ENCODE results near the gene ITGB5.

DNA sequence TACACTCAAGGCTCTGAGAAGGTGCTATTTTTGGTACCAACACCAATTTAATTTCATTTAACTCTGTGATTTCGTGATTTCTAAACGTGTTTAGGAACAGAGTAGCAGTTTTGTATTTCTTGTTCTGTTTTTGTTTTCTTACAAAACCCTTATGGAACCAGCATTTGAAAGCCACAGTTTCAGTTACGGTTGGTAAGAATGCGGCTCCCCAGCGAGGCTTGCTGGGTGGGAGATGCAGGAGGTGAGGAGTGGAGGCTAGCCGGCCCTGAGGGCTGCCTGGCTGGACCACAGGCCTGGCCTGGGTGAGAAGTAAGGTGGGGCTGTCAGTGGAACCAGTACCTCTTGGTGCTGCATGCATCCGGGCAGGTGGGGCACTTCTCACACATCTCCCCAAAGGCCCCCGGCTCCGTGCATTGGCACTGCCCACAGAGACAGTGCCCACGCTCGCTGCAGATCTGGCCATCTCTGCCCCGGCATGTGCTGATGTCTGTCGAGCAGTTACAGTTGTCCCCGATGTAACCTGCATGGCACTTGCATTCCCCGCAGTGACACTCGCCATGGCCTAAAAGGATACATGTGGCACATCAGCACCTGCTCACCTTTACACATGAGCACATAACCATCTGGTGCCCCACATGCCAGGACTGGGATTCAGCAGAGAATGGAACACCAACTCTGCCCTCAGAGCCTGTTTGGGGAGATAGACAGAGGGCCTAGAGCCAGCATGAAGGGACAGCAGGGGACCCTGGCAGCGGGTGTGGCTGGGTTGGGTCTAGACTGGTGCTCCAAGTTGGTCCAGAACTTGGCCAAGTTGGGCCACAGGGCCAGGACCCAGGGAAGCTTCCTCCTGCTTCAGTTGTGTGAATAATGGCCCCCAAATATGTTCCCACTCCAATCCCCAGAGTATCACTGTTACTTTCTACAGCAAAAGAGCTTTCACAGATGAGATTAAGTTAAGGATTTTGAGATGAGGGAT, 113.5 kb downstream of the ITGB5 start:
- TF ChIP-seq, protein P1, sequence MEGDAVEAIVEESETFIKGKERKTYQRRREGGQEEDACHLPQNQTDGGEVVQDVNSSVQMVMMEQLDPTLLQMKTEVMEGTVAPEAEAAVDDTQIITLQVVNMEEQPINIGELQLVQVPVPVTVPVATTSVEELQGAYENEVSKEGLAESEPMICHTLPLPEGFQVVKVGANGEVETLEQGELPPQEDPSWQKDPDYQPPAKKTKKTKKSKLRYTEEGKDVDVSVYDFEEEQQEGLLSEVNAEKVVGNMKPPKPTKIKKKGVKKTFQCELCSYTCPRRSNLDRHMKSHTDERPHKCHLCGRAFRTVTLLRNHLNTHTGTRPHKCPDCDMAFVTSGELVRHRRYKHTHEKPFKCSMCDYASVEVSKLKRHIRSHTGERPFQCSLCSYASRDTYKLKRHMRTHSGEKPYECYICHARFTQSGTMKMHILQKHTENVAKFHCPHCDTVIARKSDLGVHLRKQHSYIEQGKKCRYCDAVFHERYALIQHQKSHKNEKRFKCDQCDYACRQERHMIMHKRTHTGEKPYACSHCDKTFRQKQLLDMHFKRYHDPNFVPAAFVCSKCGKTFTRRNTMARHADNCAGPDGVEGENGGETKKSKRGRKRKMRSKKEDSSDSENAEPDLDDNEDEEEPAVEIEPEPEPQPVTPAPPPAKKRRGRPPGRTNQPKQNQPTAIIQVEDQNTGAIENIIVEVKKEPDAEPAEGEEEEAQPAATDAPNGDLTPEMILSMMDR (IDR thresholded peaks at IDR 0.05; ENCODE audit: poor library complexity): no peak
- TF ChIP-seq EZH2phosphoT487 (IDR thresholded peaks at IDR 0.05; ENCODE audit: low read depth, severe bottlenecking, unreplicated experiment): no peak

Measured in hepatocyte (in vitro differentiated cells).